ENCODE measurements around the gene DST. TPM values are rescaled to one million over a fixed set of nuclear protein-coding genes. Genes with fewer than 3 reads are reported as not detected.
"Not testable (repeated sequence)": the region's sequence is repeated elsewhere in the genome, so short reads cannot be mapped to it uniquely, and the experiment has no call there.

Gene DST
- total RNA-seq, 1 experiment from 2014 or later: 230 TPM

GRCh38 chr6:56518995-56519767 is 123.5 kb downstream of the DST start:
- DNase-seq (ENCODE audit: low read depth): no peak

- peak; percentile 52 for DNase-seq (ENCODE audit: low read depth)
Observed at GRCh38 chr6:56517155-56517745, 125.4 kb downstream of the DST start.

GRCh38 chr6:56516003-56516402 is 126.7 kb downstream of the DST start:
- no peak for DNase-seq (ENCODE audit: low read depth)

- no peak for DNase-seq (ENCODE audit: low read depth)
Observed at GRCh38 chr6:56515081-56515905, 127.4 kb downstream of the DST start.

- peak; percentile 35 for DNase-seq (ENCODE audit: low read depth)
Observed at GRCh38 chr6:56514395-56514794, 128.3 kb downstream of the DST start.

GRCh38 chr6:56513631-56514030 is 129.1 kb downstream of the DST start:
- DNase-seq (ENCODE audit: low read depth): peak; percentile 24

- DNase-seq (ENCODE audit: low read depth): no peak
Observed at GRCh38 chr6:56511591-56511990, 131.1 kb downstream of the DST start.

- DNase-seq (ENCODE audit: low read depth): no peak
Observed at GRCh38 chr6:56510984-56511531, 131.6 kb downstream of the DST start.

GRCh38 chr6:56509031-56509430 is 133.7 kb downstream of the DST start:
- DNase-seq (ENCODE audit: low read depth): no peak

GRCh38 chr6:56507517-56507916 is 135.2 kb downstream of the DST start:
- DNase-seq (ENCODE audit: low read depth): no peak

- no peak for DNase-seq (ENCODE audit: low read depth)
Observed at GRCh38 chr6:56505512-56506260, 137.0 kb downstream of the DST start.

- DNase-seq (ENCODE audit: low read depth): no peak
Observed at GRCh38 chr6:56501993-56502392, 140.7 kb downstream of the DST start.

GRCh38 chr6:56499095-56499494 is 143.6 kb downstream of the DST start:
- DNase-seq (ENCODE audit: low read depth): no peak

- no peak for DNase-seq (ENCODE audit: low read depth)
Observed at GRCh38 chr6:56497691-56498090, 145.0 kb downstream of the DST start.

- no peak for DNase-seq (ENCODE audit: low read depth)
Observed at GRCh38 chr6:56497240-56497639, 145.4 kb downstream of the DST start.

- DNase-seq (ENCODE audit: low read depth): not testable (repeated sequence)
Observed at GRCh38 chr6:56496650-56497049, 146.0 kb downstream of the DST start.

GRCh38 chr6:56495654-56496053 is 147.0 kb downstream of the DST start:
- DNase-seq (ENCODE audit: low read depth): no peak

GRCh38 chr6:56491606-56492328 is 150.9 kb downstream of the DST start:
- DNase-seq (ENCODE audit: low read depth): peak; percentile 62

- peak; percentile 84 for DNase-seq (ENCODE audit: low read depth)
Observed at GRCh38 chr6:56490993-56491392, 151.7 kb downstream of the DST start.

GRCh38 chr6:56489559-56489958 is 153.1 kb downstream of the DST start:
- no peak for DNase-seq (ENCODE audit: low read depth)

- no peak for DNase-seq (ENCODE audit: low read depth)
Observed at GRCh38 chr6:56488281-56488680, 154.4 kb downstream of the DST start.

Data from LHCN-M2 (cell line).